GM23248 (cell line): Measurements from ENCODE around the gene ASTN1. TPM values are rescaled to one million over a fixed set of nuclear protein-coding genes. Genes with fewer than 3 reads are reported as not detected.

ENCODE experiments used
- DNase-seq: peaks from one replicate; pipeline ENCODE4 v3.0.0-alpha.2; 2015
- H2AFZ ChIP-seq: fragments of 200-600 bp; sonication (generic); 2 replicates; pipeline ENCODE4 v1.6.1; 2016; ENCODE audit warnings: antibody characterized with exemption
- H3F3A ChIP-seq: fragments of 200-600 bp; sonication (generic); 2 replicates; pipeline ENCODE4 v1.6.1; 2016; ENCODE audit warnings: mild to moderate bottlenecking, antibody characterized with exemption, mixed run types; ENCODE audit not compliant: insufficient read depth
- H3K27ac ChIP-seq: fragments of 200-600 bp; sonication (generic); 2 replicates; pipeline ENCODE4 v1.5.1; 2016; ENCODE audit warnings: mild to moderate bottlenecking
- H3K27me3 ChIP-seq: fragments of 200-600 bp; sonication (generic); replicated peaks from 2 replicates; pipeline ENCODE4 v1.6.1; 2016; ENCODE audit warnings: mild to moderate bottlenecking; ENCODE audit not compliant: insufficient read depth
- H3K36me3 ChIP-seq: fragments of 200-600 bp; sonication (generic); 2 replicates; pipeline ENCODE4 v1.6.1; 2016; ENCODE audit warnings: low read depth, mild to moderate bottlenecking
- H3K4me1 ChIP-seq: fragments of 200-600 bp; sonication (generic); 2 replicates; pipeline ENCODE4 v1.6.1; 2016; ENCODE audit warnings: mild to moderate bottlenecking; ENCODE audit not compliant: insufficient read depth
- H3K4me2 ChIP-seq: fragments of 200-600 bp; sonication (generic); one replicate; pipeline ENCODE4 v1.6.1; 2016; ENCODE audit warnings: mild to moderate bottlenecking; ENCODE audit not compliant: unreplicated experiment
- H3K4me3 ChIP-seq: fragments of 200-600 bp; sonication (generic); 2 replicates; pipeline ENCODE4 v1.5.1; 2016; ENCODE audit warnings: mild to moderate bottlenecking
- H3K79me2 ChIP-seq: fragments of 200-600 bp; sonication (generic); 2 replicates; pipeline ENCODE4 v1.6.1; 2016; ENCODE audit warnings: mild to moderate bottlenecking; ENCODE audit not compliant: insufficient read depth
- H3K9ac ChIP-seq: fragments of 200-600 bp; sonication (generic); 2 replicates; pipeline ENCODE4 v1.6.1; 2016; ENCODE audit warnings: mild to moderate bottlenecking
- H3K9me2 ChIP-seq: fragments of 200-600 bp; sonication (generic); 2 replicates; pipeline ENCODE4 v1.6.1; 2016; ENCODE audit warnings: mixed run types, mild to moderate bottlenecking, moderate library complexity; ENCODE audit not compliant: insufficient read depth
- H3K9me3 ChIP-seq: fragments of 200-600 bp; sonication (generic); one replicate; pipeline ENCODE4 v1.6.1; 2017; ENCODE audit warnings: low read depth
- H4K20me1 ChIP-seq: fragments of 200-600 bp; sonication (generic); 2 replicates; pipeline ENCODE4 v1.6.0; 2016; ENCODE audit not compliant: insufficient read depth
- EZH2 ChIP-seq: fragments of 200-600 bp; sonication (generic); IDR thresholded peaks from 2 replicates; pipeline ENCODE4 v1.6.1; 2018; ENCODE audit warnings: antibody characterized with exemption, mild to moderate bottlenecking; ENCODE audit not compliant: insufficient read depth, poor library complexity, severe bottlenecking
- EZH2phosphoT487 ChIP-seq: fragments of 200-600 bp; sonication (generic); IDR thresholded peaks from 2 replicates; pipeline ENCODE4 v1.6.1; 2018; ENCODE audit warnings: antibody characterized with exemption, moderate library complexity, mild to moderate bottlenecking, low read depth; ENCODE audit not compliant: insufficient read depth
- WGBS, 2 experiments: methylation state at CpG; one replicate each; pipeline ENCODE4 v1.1.6; 2015 to 2017; ENCODE audit warnings: low lambda C conversion rate in 2 of 2, low coverage in 1 of 2; ENCODE audit errors: missing lambda C conversion rate in 2 of 2; 5-methylcytosine and 5-hydroxymethylcytosine counted together
- in situ Hi-C: fragments of 300-500 bp; cut with MboI; formaldehyde crosslinking; loops from 2 replicates; pipeline ENCODE4 v1.15.0; 2020
- polyA plus RNA-seq: library from polyadenylated mRNA; unstranded; fragments of >200 nt; fragmentation: Nextera tagmentation; extraction: Ambion mirVana; gene quantifications from 2 replicates; pipeline ENCODE4 v1.2.1, GENCODE V29; 2016
- total RNA-seq: library from RNA; depleted of rRNA; stranded (reverse); fragments of >200 nt; shearing (Covaris generic); gene quantifications from 2 replicates; pipeline ENCODE4 v1.2.3, GENCODE V29; 2014

Gene ASTN1
- total and polyA plus RNA-seq, 2 experiments from 2014 or later, result not detected

DNA sequence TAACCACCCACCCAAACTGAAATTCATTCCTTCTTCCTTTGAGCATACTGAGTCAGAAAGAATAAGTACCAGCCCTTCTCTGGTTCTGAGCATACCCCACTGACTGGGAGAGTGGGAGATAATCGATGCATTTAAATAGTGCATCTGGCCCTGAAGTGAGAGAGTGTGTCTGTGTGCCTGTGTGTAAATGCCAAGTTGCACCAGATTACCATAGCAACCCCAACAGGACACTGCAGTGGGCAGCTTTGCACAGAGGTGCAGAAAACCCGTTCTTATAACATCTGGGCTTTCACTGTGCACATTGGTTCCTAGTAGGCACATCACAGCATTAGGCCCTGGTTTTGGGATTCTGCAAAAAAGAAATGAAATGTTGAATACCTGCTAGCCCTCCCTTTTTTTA lies 2.3 kb downstream of the ASTN1 start:
- no peak overlapping the region for H3K4me2 ChIP-seq
- H3K9ac ChIP-seq, result no peak overlapping the region
- H3K9me3 ChIP-seq, result no peaks in the 10 kb centered on the region
- no peak for DNase-seq
- H3K36me3 ChIP-seq, result no peaks in the 10 kb centered on the region
- no peak overlapping the region for H2AFZ ChIP-seq
- in situ Hi-C loops, result no loop called here
- H3K79me2 ChIP-seq, result no peaks in the 10 kb centered on the region
- peaks cover 56% of the 10 kb centered on the region for H3K27me3 ChIP-seq
- H3K27ac ChIP-seq, result no peak overlapping the region
- no peaks in the 10 kb centered on the region for H3K4me1 ChIP-seq
- TF ChIP-seq EZH2phosphoT487 (no peak), EZH2 (no peak)
- no peaks in the 10 kb centered on the region for H3F3A ChIP-seq
- H3K4me3 ChIP-seq, result no peak overlapping the region
- no peaks in the 10 kb centered on the region for H3K9me2 ChIP-seq
- WGBS, 2 experiments, result 5 to 7% methylated on average over 2 of the region's 2 CpGs
- no peaks in the 10 kb centered on the region for H4K20me1 ChIP-seq

DNA sequence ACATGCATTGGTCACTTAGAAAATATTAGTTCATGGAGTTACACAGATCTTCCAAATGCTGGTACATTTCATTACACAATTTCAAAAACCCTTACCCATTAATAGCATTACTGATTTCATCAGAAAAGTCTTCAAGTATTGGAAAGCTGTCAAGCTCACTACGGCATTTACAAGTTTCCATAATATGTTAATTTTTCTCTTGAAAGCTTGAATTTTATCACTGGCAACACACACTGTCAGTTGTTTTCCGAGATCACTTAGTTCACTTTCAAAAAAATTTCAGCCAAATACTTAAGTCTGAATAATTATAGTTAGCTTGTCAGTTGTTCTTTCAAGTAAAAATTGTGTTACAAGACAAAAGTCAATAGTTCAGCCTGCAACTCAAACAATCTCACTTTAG lies 18.0 kb downstream of the ASTN1 start:
- DNase-seq, result no peak
- H3K9me3 ChIP-seq, result no peaks in the 10 kb centered on the region
- no peaks in the 10 kb centered on the region for H3K36me3 ChIP-seq
- peaks cover 7% of the 10 kb centered on the region; the same call in 1 of the 2 replicates for H3K27me3 ChIP-seq
- no peak overlapping the region for H2AFZ ChIP-seq
- no peaks in the 10 kb centered on the region for H3K4me1 ChIP-seq
- H4K20me1 ChIP-seq, result no peaks in the 10 kb centered on the region
- no peaks in the 10 kb centered on the region for H3K79me2 ChIP-seq
- no peaks in the 10 kb centered on the region for H3K9me2 ChIP-seq
- no peak overlapping the region for H3K9ac ChIP-seq
- no peaks in the 10 kb centered on the region for H3F3A ChIP-seq
- in situ Hi-C loops, result no loop called here
- TF ChIP-seq EZH2phosphoT487 (no peak), EZH2 (no peak)
- WGBS, 2 experiments, result 3 to 5% methylated on average over 2 of the region's 2 CpGs
- H3K4me3 ChIP-seq, result no peak overlapping the region
- no peak overlapping the region for H3K27ac ChIP-seq
- no peak overlapping the region for H3K4me2 ChIP-seq

DNA sequence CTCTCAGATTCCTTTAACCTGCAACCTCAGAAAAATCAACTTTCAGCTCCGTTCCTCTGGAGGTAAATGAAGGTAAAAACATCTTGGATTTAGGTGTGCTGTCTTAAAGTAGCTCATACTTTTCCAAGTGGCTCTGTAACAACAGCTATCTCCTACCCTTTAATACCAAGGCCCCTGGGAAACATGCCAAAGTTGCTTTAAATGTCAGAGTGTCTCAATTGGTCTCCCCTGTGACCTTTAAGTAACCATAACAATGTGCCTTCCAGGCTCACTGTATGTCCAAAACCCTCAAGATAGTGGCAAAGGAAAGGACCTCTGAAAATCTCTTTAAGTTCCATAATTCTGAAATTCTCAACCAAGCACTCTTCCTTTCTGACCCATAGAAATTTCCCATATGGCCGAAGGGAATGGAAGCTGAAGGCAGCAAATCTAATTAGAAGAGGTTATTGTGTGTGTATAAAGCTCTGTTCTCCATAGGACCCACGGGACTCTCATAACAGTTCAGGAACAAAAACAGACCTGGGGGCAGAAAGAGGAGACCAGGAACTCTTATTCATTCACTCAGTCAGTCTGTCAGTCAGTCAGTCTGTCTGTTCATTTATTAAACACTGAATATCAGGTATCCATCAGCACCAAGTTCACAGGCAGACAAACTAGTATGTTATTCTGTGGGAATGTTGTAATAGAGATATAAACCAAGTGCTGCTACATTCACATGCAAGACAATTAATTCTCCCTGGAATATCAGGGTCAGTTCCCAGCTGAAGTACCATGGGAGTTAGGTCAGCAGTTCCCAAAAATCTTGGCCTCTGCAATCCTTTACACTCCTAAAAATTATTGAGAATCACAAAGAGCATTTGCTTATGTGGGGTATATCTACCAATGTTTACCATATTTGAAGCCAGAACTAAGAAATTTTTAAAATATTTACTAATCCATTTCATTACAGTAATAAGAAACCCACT lies 19.1 kb downstream of the ASTN1 start:
- DNase-seq, result no peak
- Histone ChIP-seq H3K27ac (no peak overlapping the region), H2AFZ (no peak overlapping the region), H3K4me3 (no peak overlapping the region), H3F3A (no peaks in the 10 kb centered on the region), H3K4me1 (no peaks in the 10 kb centered on the region), H3K4me2 (no peak overlapping the region), H3K36me3 (no peaks in the 10 kb centered on the region), H4K20me1 (no peaks in the 10 kb centered on the region), H3K9me2 (no peaks in the 10 kb centered on the region), H3K79me2 (no peaks in the 10 kb centered on the region), H3K27me3 (peaks cover 7% of the 10 kb centered on the region; the same call in 1 of the 2 replicates), H3K9ac (no peak overlapping the region), H3K9me3 (no peaks in the 10 kb centered on the region)
- in situ Hi-C loops, result no loop called here
- TF ChIP-seq EZH2 (no peak), EZH2phosphoT487 (no peak)
- 20 to 22% methylated on average over 3 of the region's 3 CpGs for WGBS, 2 experiments

DNA sequence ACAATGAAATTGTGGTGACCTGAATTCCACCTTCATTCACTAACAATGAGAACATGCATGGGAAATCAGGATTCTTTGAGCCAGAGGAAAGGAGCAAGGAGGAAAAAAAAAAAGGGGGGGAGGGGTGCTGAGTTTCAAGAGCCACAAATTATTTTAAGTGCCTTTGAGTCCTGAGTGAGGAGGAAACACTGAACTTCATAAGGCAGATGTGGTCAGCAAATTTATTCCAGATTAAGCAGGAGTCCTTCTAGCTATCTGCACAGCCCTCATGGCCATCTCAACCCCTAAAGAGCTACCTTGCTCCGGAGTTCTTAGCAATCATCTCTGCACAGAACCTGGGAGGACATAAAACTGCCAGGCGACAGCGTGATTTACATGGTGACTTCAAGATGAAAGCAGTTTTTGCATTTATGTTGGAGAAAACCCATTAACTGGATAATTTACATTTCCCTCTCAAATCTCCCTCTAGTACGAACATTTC lies 21.7 kb downstream of the ASTN1 start:
- Histone ChIP-seq H3K4me1 (no peaks in the 10 kb centered on the region), H3K27ac (no peak overlapping the region), H3K4me2 (no peak overlapping the region), H4K20me1 (no peaks in the 10 kb centered on the region), H3F3A (no peaks in the 10 kb centered on the region), H3K9ac (no peak overlapping the region), H3K36me3 (no peaks in the 10 kb centered on the region), H3K79me2 (no peaks in the 10 kb centered on the region), H3K27me3 (peaks cover 7% of the 10 kb centered on the region; the same call in 1 of the 2 replicates), H3K9me2 (no peaks in the 10 kb centered on the region), H3K9me3 (no peaks in the 10 kb centered on the region), H2AFZ (no peak overlapping the region), H3K4me3 (no peak overlapping the region)
- 40 to 41% methylated on average over 4 of the region's 4 CpGs for WGBS, 2 experiments
- in situ Hi-C loops, result no loop called here
- DNase-seq, result no peak
- no peak for TF ChIP-seq EZH2
- no peak for TF ChIP-seq EZH2phosphoT487
